Limb (tissue), 2 donors: ENCODE results near the gene ARHGAP15.
A peak's percentile ranks its signal among the peaks of the same experiment; 100 is the strongest.

Experiments used
- DNase-seq, 2 donors: peaks; one replicate each; pipeline ENCODE4 v3.0.0-alpha.2; 2016; ENCODE audit errors: extremely low spot score in 2 of 2

Gene ARHGAP15

GRCh38 chr2:143262389-143262788 lies 133.2 kb downstream of the ARHGAP15 start:
- DNase-seq: no peak

GRCh38 chr2:143263066-143263625 lies 133.9 kb downstream of the ARHGAP15 start:
- no peak for DNase-seq

DNA sequence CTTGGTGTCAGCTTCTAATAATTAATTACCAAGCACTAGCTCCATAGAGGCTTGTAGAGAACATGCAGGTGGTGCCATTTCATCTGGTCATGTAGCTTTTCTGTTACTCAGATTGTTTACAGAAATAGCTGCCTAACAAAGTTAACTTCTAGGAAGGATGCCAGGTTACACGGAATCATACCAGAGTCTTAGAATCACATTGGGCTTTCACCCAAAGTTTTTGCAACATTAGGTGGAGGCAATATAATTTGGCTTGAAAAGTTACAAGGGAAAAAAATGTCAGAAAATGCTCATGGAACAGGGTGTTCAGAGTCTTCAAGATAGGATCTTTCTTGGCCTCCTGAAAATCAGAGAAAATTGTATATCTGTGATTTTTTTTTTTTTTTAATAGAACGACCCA lies 135.6 kb downstream of the ARHGAP15 start:
- no peak for DNase-seq

DNA sequence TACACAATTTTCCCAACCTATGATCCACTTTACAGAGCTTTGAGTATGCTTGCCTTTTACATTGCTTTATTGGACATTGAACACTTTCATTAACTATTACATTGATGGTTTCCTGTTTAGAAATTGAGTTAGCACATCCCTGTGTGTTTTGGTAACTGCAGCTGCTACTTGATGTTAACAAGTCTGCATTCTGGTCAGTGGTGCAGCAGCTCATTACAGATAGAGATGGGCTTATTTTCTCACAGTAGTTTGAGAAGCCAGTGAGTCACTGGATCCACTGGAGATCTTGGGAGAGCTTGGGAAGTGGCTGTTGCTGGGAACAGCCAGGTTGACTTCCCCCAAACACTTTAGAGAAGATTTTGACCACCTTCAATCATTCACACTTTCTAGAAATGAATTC lies 150.5 kb downstream of the ARHGAP15 start:
- DNase-seq: no peak

DNA sequence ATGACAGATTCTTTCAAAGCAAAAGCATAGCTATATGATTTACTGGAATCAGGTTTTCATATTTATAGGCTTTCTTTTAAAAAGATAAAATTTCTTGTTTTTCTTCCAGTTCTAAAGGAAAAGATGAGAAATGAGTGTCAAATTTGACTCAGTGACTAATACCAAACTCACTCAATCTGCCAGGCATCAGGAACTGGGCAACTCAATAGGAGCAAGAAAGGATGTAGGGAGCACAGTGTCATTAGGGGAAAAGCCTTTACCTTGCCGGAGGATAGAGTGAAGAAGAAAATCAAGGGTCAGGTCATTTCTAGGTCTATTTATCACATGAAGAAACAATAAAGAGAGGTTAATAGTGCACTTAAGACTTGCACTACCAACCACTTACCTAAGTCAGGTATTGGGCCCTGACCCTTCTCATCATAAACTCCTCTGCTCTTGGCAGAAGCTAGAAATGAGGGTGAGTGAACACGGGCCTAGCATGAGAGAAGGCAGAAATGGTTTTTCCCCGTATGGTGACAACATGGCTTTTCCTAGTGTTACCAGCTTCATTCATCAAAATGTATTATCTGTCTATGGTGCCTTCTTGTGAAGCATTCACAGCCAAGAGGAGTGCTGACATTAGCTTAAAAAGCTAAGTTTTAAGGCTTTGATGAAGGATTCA lies 151.0 kb downstream of the ARHGAP15 start:
- no peak for DNase-seq

GRCh38 chr2:143282684-143283083 lies 153.5 kb downstream of the ARHGAP15 start:
- DNase-seq: no peak

GRCh38 chr2:143284087-143284675 lies 155.0 kb downstream of the ARHGAP15 start:
- DNase-seq: no peak

DNA sequence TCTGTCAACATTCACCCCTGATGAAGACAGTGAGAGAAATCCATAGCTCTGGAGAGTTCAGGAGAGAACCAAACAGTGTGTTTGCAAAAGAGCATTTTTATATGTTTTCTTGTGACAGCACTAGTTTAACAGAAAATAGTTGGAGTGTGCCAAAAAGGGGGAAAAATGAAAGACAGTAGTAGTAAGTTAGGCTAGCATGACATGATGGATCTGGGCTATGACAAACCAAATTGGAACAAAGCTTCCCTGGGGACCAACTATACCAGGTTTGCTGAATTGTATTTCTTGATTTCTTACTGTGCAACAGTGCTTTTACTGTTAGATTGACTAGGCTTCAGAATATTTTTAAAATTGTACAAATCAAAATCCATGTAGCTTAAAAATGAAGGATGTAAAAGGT lies 159.8 kb downstream of the ARHGAP15 start:
- no peak for DNase-seq

DNA sequence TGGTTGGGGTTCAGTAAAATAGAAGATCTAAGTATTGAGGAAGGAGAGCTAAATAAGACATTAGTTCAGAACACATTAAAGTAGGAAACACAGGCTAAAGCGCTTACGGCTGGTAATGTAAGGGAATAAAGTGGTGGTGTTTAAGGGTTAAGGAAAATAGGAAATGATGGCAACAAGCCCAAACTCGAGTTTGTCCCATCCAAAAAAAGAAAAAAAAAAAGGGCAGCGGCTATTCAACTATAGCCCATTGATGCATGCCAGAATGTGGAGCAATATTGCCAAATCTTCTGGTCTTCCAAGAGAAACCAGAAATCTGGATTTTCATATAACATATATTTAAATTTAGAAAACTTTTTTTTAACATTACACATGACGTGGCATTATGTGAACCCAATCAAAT lies 161.0 kb downstream of the ARHGAP15 start:
- no peak for DNase-seq

GRCh38 chr2:143294068-143294467 lies 164.8 kb downstream of the ARHGAP15 start:
- DNase-seq: no peak

DNA sequence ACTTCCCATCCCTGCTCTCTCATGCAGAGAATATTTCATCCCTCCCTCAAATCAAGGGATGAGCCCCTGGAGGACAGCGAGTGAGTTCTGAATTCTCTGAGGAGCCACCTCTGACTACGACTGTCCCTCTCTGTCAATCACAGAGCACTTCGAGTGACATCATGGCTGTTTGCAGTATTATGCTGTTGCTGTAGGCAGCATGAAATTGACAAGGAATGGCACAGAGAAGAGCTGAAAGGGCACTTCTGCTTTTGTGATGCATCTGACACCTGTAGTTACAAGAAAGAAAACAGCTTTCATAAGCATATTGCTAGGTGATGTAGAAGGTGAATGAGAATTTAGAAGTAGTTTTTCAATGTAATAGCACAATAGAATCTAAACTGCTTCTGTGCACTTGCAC lies 166.9 kb downstream of the ARHGAP15 start:
- no peak for DNase-seq

GRCh38 chr2:143297182-143297581 lies 168.0 kb downstream of the ARHGAP15 start:
- DNase-seq: no peak

DNA sequence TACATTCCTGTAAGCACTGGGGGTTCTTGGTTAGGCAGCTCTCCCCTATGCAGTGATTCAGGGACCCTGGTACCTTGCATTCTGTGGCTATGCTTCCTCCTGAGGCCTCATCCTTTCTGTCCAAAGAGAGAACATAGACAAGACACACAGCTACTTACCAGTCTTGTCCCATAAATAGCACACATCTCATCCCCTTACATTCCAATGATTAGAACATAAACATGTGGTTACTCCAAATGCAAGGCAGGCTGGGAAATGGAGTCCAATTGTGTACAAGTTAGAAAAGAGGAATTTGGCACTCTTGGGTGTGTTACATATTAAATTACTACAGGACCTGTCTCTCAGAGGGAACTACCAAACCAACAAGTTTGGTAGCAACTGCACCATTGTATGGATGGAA lies 171.3 kb downstream of the ARHGAP15 start:
- no peak for DNase-seq

DNA sequence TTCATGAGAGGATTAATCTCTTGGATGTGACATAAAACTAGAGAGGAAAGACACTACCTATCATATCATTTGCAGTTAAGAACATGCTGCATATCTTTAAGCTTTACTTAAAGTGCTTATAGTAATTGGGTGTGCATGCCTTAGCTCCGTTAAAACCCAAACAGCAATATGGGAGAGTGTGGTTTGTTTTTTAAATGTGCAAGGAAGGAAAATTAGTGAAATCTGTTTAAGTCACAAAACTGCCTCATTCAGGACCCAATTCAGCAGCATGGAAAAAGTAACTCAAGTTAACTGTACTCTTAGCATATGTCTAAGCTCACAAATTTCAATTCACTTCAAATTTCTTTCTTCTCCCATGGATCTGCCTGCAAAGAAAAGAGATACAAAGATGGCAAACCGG lies 182.2 kb downstream of the ARHGAP15 start:
- DNase-seq: no peak

DNA sequence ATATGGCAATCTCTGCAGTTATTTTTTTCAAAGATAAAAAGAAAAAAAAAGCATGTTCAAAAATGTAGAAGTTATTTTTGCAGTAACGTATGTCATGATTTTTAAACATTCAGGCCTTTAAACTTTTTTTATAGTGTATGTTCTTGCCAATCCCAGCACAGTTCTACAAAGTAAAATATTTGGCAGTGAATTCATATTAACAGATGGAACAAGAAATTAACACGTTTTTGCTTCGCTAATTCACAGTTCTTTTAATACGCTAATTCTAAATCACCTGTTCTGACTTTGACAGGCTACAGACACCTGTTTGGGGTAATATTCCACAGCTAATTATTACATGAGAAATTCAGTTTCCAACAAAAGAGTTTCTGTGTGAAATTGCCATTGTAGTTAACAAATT lies 183.2 kb downstream of the ARHGAP15 start:
- DNase-seq: peak in 1 of 2 donors; percentile 45

- no peak for DNase-seq
Observed at GRCh38 chr2:143313861-143314260, 184.6 kb downstream of the ARHGAP15 start.

DNA sequence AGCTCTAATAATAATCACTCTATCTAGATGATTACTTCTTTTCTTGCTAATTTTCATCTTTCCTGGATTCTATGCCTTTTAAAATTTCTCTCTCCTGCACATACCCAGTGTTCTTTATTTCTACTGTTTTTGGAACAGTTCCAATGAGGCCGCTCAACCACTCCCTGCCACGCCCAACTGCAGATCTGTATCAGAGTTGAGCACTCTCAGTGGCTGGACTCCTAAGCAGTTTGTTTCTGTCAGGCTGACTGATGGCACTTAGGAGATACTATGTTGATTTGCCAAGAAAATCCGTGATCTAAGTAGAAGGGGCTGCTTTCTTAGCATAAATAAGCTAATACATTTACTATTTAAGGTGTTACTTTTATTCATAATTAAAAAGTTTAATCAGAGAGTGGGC lies 192.8 kb downstream of the ARHGAP15 start:
- DNase-seq: no peak

DNA sequence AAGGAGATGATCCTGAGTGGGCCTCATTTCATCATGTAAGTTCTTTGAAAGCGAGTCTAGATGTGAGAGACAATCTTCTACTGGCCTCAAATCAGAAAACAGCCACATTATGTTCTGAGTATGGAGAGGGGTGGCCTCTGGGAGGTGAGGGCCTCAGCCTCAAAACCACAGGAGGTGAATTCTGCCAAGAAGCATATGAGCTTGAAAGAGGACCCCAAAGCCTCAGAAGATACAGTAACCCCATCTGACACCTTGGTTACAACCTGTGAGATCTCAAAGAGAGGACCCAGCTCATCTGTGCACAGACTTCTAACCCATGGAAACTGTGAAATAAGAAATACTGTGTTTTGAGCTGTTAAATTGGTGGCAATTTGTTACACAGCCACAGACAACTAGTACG lies 200.1 kb downstream of the ARHGAP15 start:
- DNase-seq: no peak

DNA sequence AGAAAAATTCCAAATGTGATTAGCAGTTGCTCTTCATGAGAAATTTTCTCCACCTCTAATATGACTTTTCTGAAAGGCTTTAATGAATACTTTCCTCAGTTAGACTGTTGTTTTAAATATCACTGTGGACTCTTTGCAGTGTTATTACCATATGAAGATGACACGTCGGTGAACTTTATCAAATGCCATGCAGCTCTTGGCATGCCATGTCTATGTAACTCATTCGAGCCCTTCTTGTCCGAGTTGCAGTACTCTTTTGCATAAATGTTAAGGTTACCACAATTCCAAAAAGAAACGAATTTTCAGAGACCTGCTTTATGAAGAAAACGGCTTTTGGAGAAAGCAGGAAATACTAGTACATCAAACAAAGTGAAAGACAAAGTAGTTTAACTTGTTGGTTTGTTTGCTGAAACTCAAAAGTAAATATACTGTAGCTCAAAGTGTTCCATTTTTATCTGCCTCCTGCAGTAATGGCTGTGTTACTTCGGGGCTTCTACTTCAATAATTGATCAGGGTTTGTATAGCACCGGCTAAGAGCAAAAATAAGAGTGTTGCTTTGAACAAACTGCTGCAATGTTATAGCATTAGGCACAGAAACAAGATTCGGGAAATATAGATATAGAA lies 204.1 kb downstream of the ARHGAP15 start:
- DNase-seq: no peak

- DNase-seq: no peak
Observed at GRCh38 chr2:143333847-143334246, 204.6 kb downstream of the ARHGAP15 start.

- no peak for DNase-seq
Observed at GRCh38 chr2:143334837-143335236, 205.6 kb downstream of the ARHGAP15 start.

DNA sequence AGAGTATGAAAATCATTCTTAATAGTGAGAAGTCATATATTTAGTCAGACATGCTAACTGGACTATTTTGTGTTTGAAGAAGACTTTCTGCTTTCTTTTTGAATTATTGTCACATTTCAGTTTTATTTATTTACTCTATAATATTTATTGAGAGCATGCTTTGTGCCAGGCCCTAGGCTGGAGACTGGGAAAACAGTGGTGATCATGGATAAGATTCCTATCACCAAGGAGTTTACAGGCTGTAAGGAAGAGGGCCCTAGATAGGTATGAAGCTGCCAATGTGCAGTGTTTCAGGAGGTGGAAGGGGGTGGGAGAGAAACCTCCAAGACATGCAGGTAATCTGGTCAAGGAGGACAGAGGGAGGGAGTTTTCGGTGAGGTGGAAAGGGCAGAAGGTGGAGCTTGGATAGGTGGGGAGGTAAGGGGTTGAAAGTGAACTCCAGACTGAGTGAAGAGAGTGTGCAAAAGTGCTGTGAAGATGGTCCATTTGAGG lies 207.5 kb downstream of the ARHGAP15 start:
- DNase-seq: no peak

DNA sequence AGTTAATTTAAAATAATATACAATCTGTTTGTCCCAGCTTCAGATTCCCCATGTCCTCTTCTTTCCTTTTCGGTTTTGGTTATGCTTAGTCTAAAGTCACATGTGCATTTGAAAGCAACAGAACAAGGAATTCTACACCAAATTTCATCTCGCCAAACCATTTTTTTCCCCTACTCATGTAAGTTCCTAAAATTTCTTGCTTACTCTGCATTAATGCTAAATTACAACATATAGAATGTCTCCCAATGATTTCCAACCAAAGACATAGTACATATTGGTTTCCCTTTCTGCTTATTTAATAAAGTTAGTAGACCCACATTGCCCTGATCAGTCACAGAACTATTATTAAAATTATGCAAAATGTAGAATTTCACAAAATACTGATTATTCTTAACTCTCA lies 212.3 kb downstream of the ARHGAP15 start:
- DNase-seq: no peak
